Measurements from ENCODE around the gene WDR35.
A peak's percentile ranks its signal among the peaks of the same experiment; 100 is the strongest.
"Not testable (repeated sequence)": the region's sequence is repeated elsewhere in the genome, so short reads cannot be mapped to it uniquely, and the experiment has no call there.

WDR35 gene

DNA sequence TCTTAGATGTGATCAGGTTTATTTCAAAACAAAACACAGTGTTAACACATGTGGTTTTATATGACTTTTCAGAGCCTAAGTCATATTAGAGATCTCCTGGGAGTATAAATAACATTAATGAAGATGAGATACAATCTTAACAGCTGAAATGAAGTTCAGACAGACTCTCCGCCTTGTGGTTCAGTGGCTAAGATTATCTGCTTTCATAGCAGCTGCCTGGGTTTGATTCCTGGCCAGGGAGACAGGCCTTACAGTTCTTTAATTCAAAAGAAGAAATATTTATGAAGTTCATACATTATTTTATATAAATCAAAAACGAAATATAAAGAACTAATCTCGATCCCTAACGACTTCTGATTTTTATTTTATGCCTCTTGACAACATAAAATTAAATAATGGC is 52.9 kb downstream of the WDR35 start:
- DNase-seq (ENCODE audit: low spot score), result no peak

- no peak for DNase-seq (ENCODE audit: low spot score)
Observed at GRCh38 chr2:19936203-19936602, 53.7 kb downstream of the WDR35 start.

- no peak for DNase-seq (ENCODE audit: low spot score)
Observed at GRCh38 chr2:19933351-19933981, 56.4 kb downstream of the WDR35 start.

- no peak for DNase-seq (ENCODE audit: low spot score)
Observed at GRCh38 chr2:19932928-19933327, 57.0 kb downstream of the WDR35 start.

DNA sequence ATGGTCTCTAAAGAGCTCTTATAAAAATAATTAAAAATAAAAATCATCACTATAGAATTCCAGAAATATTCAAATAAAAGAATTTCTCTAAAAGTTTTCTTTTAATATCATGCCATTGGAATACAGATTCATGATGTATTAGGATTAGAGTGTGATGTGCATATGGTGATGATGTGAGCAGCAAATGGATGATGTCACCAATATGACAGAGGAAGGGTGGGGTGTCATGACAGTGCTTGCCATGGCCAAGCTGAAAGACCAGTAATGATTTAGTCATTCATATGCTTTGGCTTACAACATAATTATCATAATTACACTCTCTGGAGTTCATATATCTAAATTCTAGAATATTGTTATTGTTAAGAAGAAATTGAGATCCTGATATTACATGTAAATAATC is 60.7 kb downstream of the WDR35 start:
- no peak for DNase-seq (ENCODE audit: low spot score)

GRCh38 chr2:19927816-19928215 is 62.1 kb downstream of the WDR35 start:
- DNase-seq (ENCODE audit: low spot score), result not testable (repeated sequence)

GRCh38 chr2:19924526-19924925 is 65.4 kb downstream of the WDR35 start:
- DNase-seq (ENCODE audit: low spot score), result not testable (repeated sequence)

GRCh38 chr2:19922188-19922587 is 67.7 kb downstream of the WDR35 start:
- not testable (repeated sequence) for DNase-seq (ENCODE audit: low spot score)

DNA sequence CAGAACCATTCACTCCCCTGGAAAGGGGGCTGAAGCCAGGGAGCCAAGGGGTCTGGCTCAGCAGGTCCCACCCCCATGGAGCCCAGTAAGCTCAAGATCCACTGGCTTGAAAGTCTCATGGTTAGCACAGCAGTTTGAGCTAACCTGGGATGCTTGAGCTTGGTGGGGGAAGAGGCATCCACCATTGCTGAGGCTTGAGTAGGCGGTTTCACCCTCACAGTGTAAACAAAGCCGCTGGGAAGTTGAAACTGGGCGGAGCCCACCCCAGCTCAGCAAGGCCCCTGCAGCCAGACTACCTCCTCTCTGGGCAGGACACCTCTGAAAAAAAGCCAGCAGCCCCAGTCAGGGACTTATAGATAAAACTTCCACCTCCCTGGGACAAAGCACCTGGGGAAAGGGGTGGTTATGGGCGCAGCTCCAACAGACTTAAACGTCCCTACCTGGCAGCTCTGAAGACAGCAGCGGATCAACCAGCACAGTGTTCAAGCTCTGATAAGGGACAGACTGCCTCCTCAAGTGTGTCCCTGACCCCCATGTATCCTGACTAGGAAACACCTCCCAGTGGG is 73.4 kb downstream of the WDR35 start:
- no peak for DNase-seq (ENCODE audit: low spot score)

- no peak for DNase-seq (ENCODE audit: low spot score)
Observed at GRCh38 chr2:19914266-19914975, 75.5 kb downstream of the WDR35 start.

DNA sequence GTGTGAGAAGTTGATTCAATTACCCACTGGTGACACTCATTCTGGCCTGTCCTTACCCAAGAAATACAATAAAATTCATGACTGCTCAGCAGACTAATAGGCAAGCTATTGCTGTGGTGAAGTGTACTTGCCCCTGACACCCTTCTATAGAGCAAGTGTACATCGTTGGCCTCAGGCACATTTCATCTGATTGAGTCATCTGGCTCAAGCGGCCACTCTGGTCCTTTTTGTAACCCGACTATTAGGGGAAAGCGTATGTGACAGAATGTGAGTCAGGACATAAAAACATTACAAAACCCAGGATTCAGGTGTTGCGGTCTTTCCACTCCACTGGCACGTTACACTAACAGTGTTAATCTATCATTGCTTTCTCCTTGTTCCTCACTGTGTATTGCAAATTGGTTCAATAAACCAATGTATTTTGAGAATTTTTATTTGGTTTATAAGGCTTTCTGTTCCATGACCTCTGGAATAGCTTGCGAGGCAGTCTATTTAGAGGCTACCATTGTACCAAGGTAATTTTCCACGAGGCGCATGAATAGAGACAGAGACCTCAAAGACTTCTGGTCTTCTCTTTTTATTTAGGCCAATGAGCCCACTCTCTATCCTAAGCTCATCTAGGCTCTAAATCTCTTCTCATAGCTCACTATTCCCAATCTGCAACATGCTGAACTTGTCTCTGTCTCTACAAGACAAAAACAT is 77.9 kb downstream of the WDR35 start:
- DNase-seq (ENCODE audit: low spot score), result no peak

DNA sequence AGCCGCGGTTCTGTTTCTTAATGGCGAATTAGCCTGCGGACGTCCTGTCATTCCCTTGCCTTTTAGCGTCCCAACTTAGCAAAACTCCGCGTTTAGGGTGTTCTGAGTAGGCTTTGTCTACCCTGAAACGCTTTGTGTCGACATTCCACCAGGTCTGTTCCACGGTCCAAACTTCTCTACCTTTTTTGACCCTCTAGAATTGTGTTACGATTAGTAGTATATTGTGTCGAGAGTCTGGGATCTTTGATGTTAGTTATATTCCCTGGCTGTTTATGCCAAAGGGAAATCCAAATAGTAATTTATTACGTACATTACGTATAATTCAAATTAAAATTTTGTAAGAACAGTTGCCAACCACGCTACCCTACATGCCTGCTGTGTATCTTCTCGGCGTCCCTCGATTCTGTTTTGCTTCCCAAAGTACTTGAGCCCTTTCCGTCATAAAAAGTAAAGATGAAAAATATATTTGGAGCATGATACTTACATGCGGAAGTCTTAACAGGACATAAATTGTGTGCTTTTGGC is 87.6 kb downstream of the WDR35 start:
- no peak for DNase-seq (ENCODE audit: low spot score)

GRCh38 chr2:19901442-19902215 is 88.3 kb downstream of the WDR35 start, which contains the start of gene TTC32:
Gene TTC32, minus strand, starts transcription at chr2:19901983. Its CDS starts 129 bp downstream, at chr2:19901854.
- peak; percentile 95 for DNase-seq (ENCODE audit: low spot score)

- DNase-seq (ENCODE audit: low spot score), result peak; percentile 9
Observed at GRCh38 chr2:19900931-19901441, 88.9 kb downstream of the WDR35 start.

DNA sequence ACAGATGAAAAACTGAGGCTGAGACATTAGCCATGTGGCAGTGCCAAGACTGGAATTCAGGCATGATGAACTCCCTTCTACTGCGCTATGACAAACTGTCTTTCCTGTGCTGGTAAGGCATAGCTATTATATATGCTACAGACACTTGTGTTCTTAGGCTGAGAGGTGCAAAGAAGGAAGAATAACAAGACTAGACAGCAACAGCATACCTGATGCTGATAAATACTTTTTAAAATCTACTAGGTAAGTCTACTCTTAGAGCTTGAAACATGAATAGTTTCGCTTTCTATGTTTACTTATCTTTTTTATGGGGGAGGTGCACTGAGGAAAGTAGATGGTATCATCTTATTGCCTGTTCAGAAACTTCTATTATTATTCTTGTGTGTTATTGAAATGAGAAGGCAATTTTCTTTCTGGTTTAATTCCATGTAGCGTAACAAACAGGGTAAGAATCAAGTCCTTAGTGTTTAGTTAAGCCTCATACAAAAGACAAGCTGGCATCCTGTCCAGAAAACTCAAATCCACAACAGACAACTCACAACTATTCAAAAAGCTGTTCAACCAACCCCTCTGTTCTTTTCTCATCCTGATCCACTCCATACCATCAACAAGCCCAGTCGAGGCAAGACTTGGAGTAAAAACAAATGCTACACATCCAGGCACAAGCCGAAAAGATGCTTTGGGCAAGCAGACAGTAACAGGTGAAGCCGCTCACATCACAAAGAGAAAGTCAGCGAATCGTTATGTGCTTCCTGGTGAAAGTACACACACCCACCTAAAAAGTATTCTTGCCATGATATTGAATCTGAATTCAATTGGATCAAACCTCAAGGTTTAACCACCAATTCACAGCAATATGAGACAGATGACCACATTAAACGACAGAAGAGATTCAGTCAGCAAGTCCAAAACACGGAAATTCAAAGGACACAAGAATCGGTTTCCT is 89.6 kb downstream of the WDR35 start:
- peak; percentile 53 for DNase-seq (ENCODE audit: low spot score)

- no peak for DNase-seq (ENCODE audit: low spot score)
Observed at GRCh38 chr2:19898592-19899329, 91.1 kb downstream of the WDR35 start.

GRCh38 chr2:19897623-19898245 is 92.2 kb downstream of the WDR35 start:
- DNase-seq (ENCODE audit: low spot score), result no peak

- peak; percentile 55 for DNase-seq (ENCODE audit: low spot score)
Observed at GRCh38 chr2:19895535-19895934, 94.4 kb downstream of the WDR35 start.

DNA sequence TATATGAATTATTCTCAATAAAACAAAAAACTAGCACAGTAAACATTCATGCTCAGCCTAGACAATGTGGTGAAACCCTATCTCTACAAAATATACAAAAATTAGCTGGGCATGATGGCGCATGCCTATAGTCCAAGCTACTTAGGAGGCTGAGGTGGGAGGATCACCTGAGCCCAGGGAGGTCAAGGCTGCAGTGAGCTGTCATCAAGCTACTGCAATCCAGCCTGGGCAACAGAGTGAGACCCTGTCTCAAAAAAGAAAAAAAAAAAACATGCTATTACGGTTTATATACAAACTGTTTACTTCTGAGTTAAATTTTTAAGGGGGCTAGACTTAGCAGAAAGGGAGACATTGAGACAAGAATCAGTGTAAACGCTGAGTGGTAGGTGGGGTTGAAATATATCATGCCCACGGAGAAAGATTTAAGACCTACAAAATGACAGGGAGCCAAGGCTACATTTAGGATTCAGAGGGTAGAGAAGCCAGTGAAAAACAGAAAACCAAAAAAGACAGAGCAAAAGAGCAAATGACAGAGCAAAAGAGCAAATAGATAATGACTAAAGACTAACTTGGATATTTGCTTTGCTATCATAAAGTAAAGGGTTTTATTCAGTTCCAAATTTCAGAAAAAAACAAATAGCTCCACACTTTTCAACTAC is 95.6 kb downstream of the WDR35 start:
- no peak for DNase-seq (ENCODE audit: low spot score)
